Measurements from ENCODE around the gene GPR151.

DNA sequence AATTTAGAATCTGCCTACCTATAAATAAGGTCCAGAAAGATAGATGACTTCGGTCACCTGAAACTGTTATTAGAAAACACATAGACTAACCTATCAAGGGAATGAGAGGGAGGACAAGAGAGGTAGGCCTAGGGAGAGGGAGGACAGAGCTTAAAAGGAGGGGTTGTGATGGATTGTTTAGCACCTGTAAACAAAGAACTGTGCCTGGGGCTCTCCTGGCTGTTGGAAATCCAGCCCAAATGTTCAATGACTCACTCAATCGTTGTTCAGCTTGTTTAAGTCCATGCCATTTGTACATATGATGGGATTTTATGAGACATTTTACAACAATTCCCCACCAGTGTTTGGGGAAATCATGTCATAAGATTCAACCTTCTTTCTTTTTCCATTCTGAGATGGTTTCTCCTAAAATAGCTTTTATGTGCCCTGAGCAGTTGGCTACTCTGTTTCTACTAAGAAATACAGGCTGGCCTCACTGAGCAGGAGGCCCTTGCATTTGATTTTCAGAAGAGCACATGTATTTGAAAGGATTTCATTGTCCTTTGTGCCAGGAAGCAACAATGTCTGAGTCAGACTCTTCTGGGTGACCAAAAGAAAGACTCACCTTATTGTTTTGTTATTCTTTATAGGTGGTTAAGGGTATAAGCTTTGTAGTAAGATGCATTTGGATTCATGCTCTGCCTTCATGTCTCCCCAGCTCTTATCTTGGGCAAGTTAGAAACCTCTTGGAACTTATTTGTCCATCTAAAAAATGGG is 48.2 kb upstream of the GPR151 start:
- TF ChIP-seq ZNF747 (tag by site-specific recombination; IDR thresholded peaks at IDR 0.05) = no peak
- no peak for TF ChIP-seq CTCF (tag by site-specific recombination; IDR thresholded peaks at IDR 0.05)
- TF ChIP-seq ZNF18 (tag by site-specific recombination; IDR thresholded peaks at IDR 0.05) = no peak
- no peak for TF ChIP-seq ZNF707 (tag by site-specific recombination; IDR thresholded peaks at IDR 0.05)
- no peak for TF ChIP-seq ZFP41 (tag by site-specific recombination; IDR thresholded peaks at IDR 0.05; ENCODE audit: borderline replicate concordance)
- TF ChIP-seq REST (tag by site-specific recombination; IDR thresholded peaks at IDR 0.05) = no peak
- TF ChIP-seq, protein P1, sequence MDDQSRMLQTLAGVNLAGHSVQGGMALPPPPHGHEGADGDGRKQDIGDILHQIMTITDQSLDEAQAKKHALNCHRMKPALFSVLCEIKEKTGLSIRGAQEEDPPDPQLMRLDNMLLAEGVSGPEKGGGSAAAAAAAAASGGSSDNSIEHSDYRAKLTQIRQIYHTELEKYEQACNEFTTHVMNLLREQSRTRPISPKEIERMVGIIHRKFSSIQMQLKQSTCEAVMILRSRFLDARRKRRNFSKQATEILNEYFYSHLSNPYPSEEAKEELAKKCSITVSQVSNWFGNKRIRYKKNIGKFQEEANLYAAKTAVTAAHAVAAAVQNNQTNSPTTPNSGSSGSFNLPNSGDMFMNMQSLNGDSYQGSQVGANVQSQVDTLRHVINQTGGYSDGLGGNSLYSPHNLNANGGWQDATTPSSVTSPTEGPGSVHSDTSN (CRISPR knock-in tag; IDR thresholded peaks at IDR 0.05) = no peak
- TF ChIP-seq ZNF132 (tag by site-specific recombination; IDR thresholded peaks at IDR 0.05; ENCODE audit: borderline replicate concordance) = no peak
